DOHH2 (cell line): ENCODE results near the gene ICOS.

Source experiments
- H3F3A ChIP-seq: fragments of 200-600 bp; sonication (generic), shearing (Covaris generic); 2 replicates; pipeline ENCODE4 v1.6.0; 2016; ENCODE audit warnings: antibody characterized with exemption, mild to moderate bottlenecking; ENCODE audit not compliant: control insufficient read depth, insufficient read depth
- H3K27ac ChIP-seq: fragments of 200-600 bp; sonication (generic); 2 replicates; pipeline ENCODE4 v1.5.1; 2014; ENCODE audit warnings: low read depth, mild to moderate bottlenecking, low read length, moderate library complexity
- H3K27me3 ChIP-seq: fragments of 200-600 bp; sonication (generic); 2 replicates; pipeline ENCODE4 v1.6.1; 2014; ENCODE audit warnings: mild to moderate bottlenecking, low read length, mixed read lengths; ENCODE audit not compliant: control insufficient read depth
- H3K36me3 ChIP-seq: fragments of 200-600 bp; sonication (generic); 2 replicates; pipeline ENCODE4 v1.6.1; 2014; ENCODE audit warnings: mild to moderate bottlenecking, low read length, moderate library complexity, mixed read lengths; ENCODE audit not compliant: control insufficient read depth
- H3K4me1 ChIP-seq: fragments of 200-600 bp; sonication (generic); 2 replicates; pipeline ENCODE4 v1.6.1; 2014; ENCODE audit warnings: mild to moderate bottlenecking, low read length, mixed read lengths; ENCODE audit not compliant: control insufficient read depth
- H3K4me2 ChIP-seq: fragments of 200-600 bp; sonication (generic); 2 replicates; pipeline ENCODE4 v1.6.0; 2014; ENCODE audit warnings: mild to moderate bottlenecking, low read length, moderate library complexity
- H3K4me3 ChIP-seq: fragments of 200-600 bp; sonication (generic); 2 replicates; pipeline ENCODE4 v1.5.1; 2014; ENCODE audit warnings: mild to moderate bottlenecking, low read length, mixed read lengths
- H3K79me2 ChIP-seq: fragments of 200-600 bp; sonication (generic); 2 replicates; pipeline ENCODE4 v1.6.1; 2014; ENCODE audit warnings: mild to moderate bottlenecking, low read length, mixed read lengths; ENCODE audit not compliant: control insufficient read depth
- H3K9me2 ChIP-seq: fragments of 200-600 bp; sonication (generic); replicated peaks from 2 replicates; pipeline ENCODE4 v1.6.1; 2014; ENCODE audit warnings: mild to moderate bottlenecking, low read length, mixed read lengths; ENCODE audit not compliant: control insufficient read depth
- H3K9me3 ChIP-seq: fragments of 200-600 bp; sonication (generic); 2 replicates; pipeline ENCODE4 v1.6.1; 2014; ENCODE audit warnings: antibody characterized with exemption, low read length, mixed read lengths; ENCODE audit not compliant: control insufficient read depth, insufficient read depth
- H4K20me1 ChIP-seq: fragments of 200-600 bp; sonication (generic); 2 replicates; pipeline ENCODE4 v1.6.0; 2014; ENCODE audit warnings: low read depth, mild to moderate bottlenecking, antibody characterized with exemption, low read length, moderate library complexity; ENCODE audit not compliant: control insufficient read depth, insufficient read depth
- EZH2phosphoT487 ChIP-seq: fragments of 200-600 bp; sonication (generic); IDR thresholded peaks from 2 replicates; pipeline ENCODE4 v1.6.1; 2017; ENCODE audit warnings: borderline replicate concordance, mild to moderate bottlenecking, antibody characterized with exemption, low read length, moderate library complexity, mixed read lengths
- TF ChIP-seq, protein P1 (sequence below): fragments of 200-600 bp; sonication (generic); IDR thresholded peaks from one replicate; pipeline ENCODE4 v1.5.1; 2014; ENCODE audit warnings: antibody characterized with exemption, mild to moderate bottlenecking, low read depth, low read length; ENCODE audit not compliant: poor library complexity, severe bottlenecking

The ICOS gene

DNA sequence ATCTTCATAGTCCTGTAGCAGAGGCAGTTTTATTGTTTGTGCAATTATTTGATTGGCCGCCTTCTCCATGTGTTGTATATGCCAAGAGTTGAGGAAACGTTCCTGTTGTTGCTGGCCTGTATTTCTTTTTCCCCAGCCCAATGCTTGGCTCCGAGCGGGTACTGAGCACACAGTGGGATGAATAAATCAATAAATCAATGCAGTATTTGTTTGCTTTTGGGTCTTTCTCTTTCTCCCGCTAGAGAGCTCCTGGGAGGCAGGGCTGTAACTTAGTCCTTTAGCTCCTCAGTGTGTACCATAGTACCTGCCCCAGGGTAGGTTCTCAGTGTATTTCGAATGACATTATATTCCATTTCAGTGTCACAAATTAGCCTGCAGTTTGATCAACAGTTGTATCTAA lies 71.8 kb downstream of the ICOS start:
- Histone ChIP-seq H3K27ac (no peak overlapping the region), H3K36me3 (no peaks in the 10 kb centered on the region), H3K4me2 (no peak overlapping the region), H4K20me1 (no peaks in the 10 kb centered on the region), H3K9me2 (no peaks in the 10 kb centered on the region; the same call in 1 of the 2 replicates), H3K27me3 (no peaks in the 10 kb centered on the region), H3K4me3 (no peak overlapping the region), H3K4me1 (no peaks in the 10 kb centered on the region), H3K79me2 (no peaks in the 10 kb centered on the region), H3F3A (no peaks in the 10 kb centered on the region), H3K9me3 (no peaks in the 10 kb centered on the region)
- no peak for TF ChIP-seq EZH2phosphoT487
- TF ChIP-seq, protein P1, sequence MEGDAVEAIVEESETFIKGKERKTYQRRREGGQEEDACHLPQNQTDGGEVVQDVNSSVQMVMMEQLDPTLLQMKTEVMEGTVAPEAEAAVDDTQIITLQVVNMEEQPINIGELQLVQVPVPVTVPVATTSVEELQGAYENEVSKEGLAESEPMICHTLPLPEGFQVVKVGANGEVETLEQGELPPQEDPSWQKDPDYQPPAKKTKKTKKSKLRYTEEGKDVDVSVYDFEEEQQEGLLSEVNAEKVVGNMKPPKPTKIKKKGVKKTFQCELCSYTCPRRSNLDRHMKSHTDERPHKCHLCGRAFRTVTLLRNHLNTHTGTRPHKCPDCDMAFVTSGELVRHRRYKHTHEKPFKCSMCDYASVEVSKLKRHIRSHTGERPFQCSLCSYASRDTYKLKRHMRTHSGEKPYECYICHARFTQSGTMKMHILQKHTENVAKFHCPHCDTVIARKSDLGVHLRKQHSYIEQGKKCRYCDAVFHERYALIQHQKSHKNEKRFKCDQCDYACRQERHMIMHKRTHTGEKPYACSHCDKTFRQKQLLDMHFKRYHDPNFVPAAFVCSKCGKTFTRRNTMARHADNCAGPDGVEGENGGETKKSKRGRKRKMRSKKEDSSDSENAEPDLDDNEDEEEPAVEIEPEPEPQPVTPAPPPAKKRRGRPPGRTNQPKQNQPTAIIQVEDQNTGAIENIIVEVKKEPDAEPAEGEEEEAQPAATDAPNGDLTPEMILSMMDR, result no peak

DNA sequence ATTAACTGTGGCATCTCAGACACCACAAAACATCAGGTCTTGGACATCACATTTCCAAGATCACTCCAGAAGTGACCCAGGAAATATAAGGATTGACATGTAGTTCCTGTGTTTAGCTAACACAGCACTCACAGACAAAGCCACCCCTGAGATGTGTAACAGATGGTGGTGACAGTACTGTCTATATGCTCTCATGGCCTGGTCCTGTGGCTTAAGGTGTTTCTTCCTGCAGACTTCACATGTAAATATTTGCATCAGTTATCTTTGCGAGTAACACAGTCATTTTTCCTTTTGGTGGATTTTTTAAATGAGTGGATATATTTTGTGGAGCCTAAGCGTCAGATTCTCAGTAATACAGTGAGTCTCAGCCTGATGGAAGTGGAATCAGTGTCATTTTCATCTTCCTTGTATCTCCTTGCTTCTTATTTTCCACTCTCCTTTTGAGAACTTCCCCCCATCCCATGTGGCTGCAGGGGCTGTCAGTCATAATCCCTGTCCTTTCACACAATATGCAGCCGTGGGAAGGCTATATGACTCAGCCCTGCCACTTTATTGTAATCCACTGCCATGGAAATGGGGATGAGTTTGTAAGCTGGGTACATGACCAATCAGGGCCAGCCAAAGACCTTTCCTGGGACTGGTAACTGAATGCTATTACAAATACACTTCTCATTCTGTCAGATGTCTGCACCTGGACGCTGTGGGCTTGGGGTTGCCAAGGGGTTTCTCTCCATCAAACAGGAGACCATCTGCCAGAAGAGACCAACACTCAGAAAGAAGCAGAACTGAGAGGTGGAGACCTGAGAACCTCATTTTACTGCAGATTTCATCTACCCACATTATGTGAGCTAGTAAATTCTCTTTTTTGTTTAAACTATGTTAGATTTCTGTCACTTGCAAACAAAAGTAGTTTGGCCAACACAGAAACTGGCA lies 74.3 kb downstream of the ICOS start:
- no peaks in the 10 kb centered on the region for H3K27me3 ChIP-seq
- no peaks in the 10 kb centered on the region for H4K20me1 ChIP-seq
- no peaks in the 10 kb centered on the region for H3K4me1 ChIP-seq
- no peak overlapping the region for H3K4me3 ChIP-seq
- H3K36me3 ChIP-seq, result no peaks in the 10 kb centered on the region
- H3K27ac ChIP-seq, result no peak overlapping the region
- TF ChIP-seq, protein P1, result no peak
- no peaks in the 10 kb centered on the region for H3F3A ChIP-seq
- no peaks in the 10 kb centered on the region for H3K9me2 ChIP-seq
- no peaks in the 10 kb centered on the region for H3K9me3 ChIP-seq
- no peaks in the 10 kb centered on the region for H3K79me2 ChIP-seq
- no peak overlapping the region for H3K4me2 ChIP-seq
